OCI-LY1 (cell line): ENCODE results near the gene MMP11.

Source experiments
- CTCF ChIP-seq: fragments of 200-600 bp; sonication (generic), shearing (Covaris generic); IDR thresholded peaks from 2 replicates; pipeline ENCODE4 v1.5.1; 2017; ENCODE audit warnings: mild to moderate bottlenecking, antibody characterized with exemption, low read length, moderate library complexity, mixed read lengths
- EZH2 ChIP-seq: fragments of 200-600 bp; sonication (generic), shearing (Covaris generic); IDR thresholded peaks from 2 replicates; pipeline ENCODE4 v1.8.0; 2017; ENCODE audit warnings: borderline replicate concordance, mixed run types, mild to moderate bottlenecking, antibody characterized with exemption, low read length, moderate library complexity, mixed read lengths

GRCh38 chr22:23775779-23776375, 3.2 kb downstream of the MMP11 start:
- TF ChIP-seq EZH2 (no peak), CTCF (peak; percentile 26; the same call in 1 of the 2 replicates)
